ENCODE data around the gene VWC2L. TPM values are rescaled to one million over a fixed set of nuclear protein-coding genes. Genes with fewer than 3 reads are reported as not detected.

VWC2L gene
- total RNA-seq, 4 donors from 2014 or later: not detected

GRCh38 chr2:214560176-214560575 is 149.3 kb downstream of the VWC2L start:
- Histone ChIP-seq H3K4me3 (no peak overlapping the region), H3K4me1 (no peaks in the 10 kb centered on the region), H3K27me3 (no peaks in the 10 kb centered on the region), H3K36me3 (no peaks in the 10 kb centered on the region), H3K27ac (no peak overlapping the region), H3K9me3 (no peaks in the 10 kb centered on the region)
- intact Hi-C loops (cut with DNase I; ENCODE audit: low total_unique reads): no loop called here
- DNase-seq (no peak), ATAC-seq (no peak)
- TF ChIP-seq, protein P1, sequence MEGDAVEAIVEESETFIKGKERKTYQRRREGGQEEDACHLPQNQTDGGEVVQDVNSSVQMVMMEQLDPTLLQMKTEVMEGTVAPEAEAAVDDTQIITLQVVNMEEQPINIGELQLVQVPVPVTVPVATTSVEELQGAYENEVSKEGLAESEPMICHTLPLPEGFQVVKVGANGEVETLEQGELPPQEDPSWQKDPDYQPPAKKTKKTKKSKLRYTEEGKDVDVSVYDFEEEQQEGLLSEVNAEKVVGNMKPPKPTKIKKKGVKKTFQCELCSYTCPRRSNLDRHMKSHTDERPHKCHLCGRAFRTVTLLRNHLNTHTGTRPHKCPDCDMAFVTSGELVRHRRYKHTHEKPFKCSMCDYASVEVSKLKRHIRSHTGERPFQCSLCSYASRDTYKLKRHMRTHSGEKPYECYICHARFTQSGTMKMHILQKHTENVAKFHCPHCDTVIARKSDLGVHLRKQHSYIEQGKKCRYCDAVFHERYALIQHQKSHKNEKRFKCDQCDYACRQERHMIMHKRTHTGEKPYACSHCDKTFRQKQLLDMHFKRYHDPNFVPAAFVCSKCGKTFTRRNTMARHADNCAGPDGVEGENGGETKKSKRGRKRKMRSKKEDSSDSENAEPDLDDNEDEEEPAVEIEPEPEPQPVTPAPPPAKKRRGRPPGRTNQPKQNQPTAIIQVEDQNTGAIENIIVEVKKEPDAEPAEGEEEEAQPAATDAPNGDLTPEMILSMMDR (IDR thresholded peaks at IDR 0.05 in 4 of 5, conservative IDR thresholded peaks at IDR 0.05 in 1 of 5): no peak
- TF ChIP-seq POLR2A (IDR thresholded peaks at IDR 0.05): no peak
- in situ Hi-C loops (cut with MboI; ENCODE audit: low sequenced_read_pairs in 4 of 4): no loop called here

GRCh38 chr2:214560618-214561190 is 149.8 kb downstream of the VWC2L start:
- TF ChIP-seq POLR2A (IDR thresholded peaks at IDR 0.05): no peak
- TF ChIP-seq, protein P1 (IDR thresholded peaks at IDR 0.05 in 4 of 5, conservative IDR thresholded peaks at IDR 0.05 in 1 of 5): no peak
- ATAC-seq (no peak), DNase-seq (no peak)
- no peak overlapping the region for H3K27ac ChIP-seq
- intact Hi-C loops (cut with DNase I; ENCODE audit: low total_unique reads): no loop called here
- H3K9me3 ChIP-seq: no peaks in the 10 kb centered on the region
- no peaks in the 10 kb centered on the region for H3K27me3 ChIP-seq
- in situ Hi-C loops (cut with MboI; ENCODE audit: low sequenced_read_pairs in 4 of 4): no loop called here
- H3K4me1 ChIP-seq: no peaks in the 10 kb centered on the region
- no peaks in the 10 kb centered on the region for H3K36me3 ChIP-seq
- no peak overlapping the region for H3K4me3 ChIP-seq

DNA sequence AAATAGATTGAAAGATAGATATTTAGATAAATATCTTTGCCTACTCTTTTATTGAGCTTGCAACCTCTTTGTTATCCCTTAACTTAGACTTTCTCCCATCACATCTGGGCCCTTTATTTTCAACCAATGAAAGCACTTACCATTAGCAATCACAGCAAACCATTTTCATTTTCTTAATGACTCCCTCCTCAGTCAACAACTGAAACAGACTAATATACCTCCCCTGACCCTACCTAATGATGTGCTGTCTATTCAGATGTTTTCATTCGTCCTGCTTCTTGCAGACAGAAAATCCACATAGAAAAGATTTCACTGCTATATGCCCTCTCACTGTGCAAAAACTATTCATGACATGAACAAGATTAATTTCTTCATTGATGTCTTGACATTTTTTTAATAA is 154.4 kb downstream of the VWC2L start:
- ATAC-seq (no peak), DNase-seq (no peak)
- H3K36me3 ChIP-seq: no peaks in the 10 kb centered on the region
- no peaks in the 10 kb centered on the region for H3K9me3 ChIP-seq
- H3K27ac ChIP-seq: no peak overlapping the region
- H3K4me1 ChIP-seq: no peaks in the 10 kb centered on the region
- no peak overlapping the region for H3K4me3 ChIP-seq
- TF ChIP-seq, protein P1 (IDR thresholded peaks at IDR 0.05 in 4 of 5, conservative IDR thresholded peaks at IDR 0.05 in 1 of 5): no peak
- no peak for TF ChIP-seq POLR2A (IDR thresholded peaks at IDR 0.05)
- no peaks in the 10 kb centered on the region for H3K27me3 ChIP-seq
- in situ Hi-C loops (cut with MboI; ENCODE audit: low sequenced_read_pairs in 4 of 4) (no loop called here), intact Hi-C loops (cut with DNase I; ENCODE audit: low total_unique reads) (no loop called here)

DNA sequence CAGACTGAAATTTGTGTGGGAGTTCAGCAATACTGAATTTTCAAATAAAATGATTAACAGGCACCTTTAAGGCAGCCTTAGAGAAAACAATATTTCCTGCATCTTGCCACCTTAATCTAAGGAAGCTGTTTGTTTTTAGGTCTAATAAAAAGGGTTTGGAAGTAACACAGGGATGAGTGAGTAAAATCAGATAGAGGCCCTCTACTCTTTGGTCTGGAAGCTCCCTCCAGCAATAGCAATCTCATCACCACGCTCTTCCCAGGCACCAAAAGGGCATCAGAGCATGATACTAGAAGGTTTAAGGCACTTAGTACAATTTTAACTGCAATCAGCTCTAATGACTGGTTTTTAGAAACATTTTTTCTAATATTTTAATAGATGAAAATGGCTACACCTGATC is 155.6 kb downstream of the VWC2L start:
- Histone ChIP-seq H3K27me3 (no peaks in the 10 kb centered on the region), H3K27ac (no peak overlapping the region), H3K9me3 (no peaks in the 10 kb centered on the region), H3K4me3 (no peak overlapping the region), H3K4me1 (no peaks in the 10 kb centered on the region), H3K36me3 (no peaks in the 10 kb centered on the region)
- DNase-seq (no peak), ATAC-seq (no peak)
- in situ Hi-C loops (cut with MboI; ENCODE audit: low sequenced_read_pairs in 4 of 4): no loop called here
- intact Hi-C loops (cut with DNase I; ENCODE audit: low total_unique reads): no loop called here
- TF ChIP-seq POLR2A (IDR thresholded peaks at IDR 0.05): no peak
- TF ChIP-seq, protein P1 (IDR thresholded peaks at IDR 0.05 in 4 of 5, conservative IDR thresholded peaks at IDR 0.05 in 1 of 5): no peak
